GM19240 (cell line): ENCODE measurements around the gene KIF17.

Experiments used
- DNase-seq: peaks from one replicate; pipeline ENCODE4 v3.0.0; 2011; ENCODE audit warnings: low spot score; ENCODE audit not compliant: insufficient read length

KIF17 gene

DNA sequence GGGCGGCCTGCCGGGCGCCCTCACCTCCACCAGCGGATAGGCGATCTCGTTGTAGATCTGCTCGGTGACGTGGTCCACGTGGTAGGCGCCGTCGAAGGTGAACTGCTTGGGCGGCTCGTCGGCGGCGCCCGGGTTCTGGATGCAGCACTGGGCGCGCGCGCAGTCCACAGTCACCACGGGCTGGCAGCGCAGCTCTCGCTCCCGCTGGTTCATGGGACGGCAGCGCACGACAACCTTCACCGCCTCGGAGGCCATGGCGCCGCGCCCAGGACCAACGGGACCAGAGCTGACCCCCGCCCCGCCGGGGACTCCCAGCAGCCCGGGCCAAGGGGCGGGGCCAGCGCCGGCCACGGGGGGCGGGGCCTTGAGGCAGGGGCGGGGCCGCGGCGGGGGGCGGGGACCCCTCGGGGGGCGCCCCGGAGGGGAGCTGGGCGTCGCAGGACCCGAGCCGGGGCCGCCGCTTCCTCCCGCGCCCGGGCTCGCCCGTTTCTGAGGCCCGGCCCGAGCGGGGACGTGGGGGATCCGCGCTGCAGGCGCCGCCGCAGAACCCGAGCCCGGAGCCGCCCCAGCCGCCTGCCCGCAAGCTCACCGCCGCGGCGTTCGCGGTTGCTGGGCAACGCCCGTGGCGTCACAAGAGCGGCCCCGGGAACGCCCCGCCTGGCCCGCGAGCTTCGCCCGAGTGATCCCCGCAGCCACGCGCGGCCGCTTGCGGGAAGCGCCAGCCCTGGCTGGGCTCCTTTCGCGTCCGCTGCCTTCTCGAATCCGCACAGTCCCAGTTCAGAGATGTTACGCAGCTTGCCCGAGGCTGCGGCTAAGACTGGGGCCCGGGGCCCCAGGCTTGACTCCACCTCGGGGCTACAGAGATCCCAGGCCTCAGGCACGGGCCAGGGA lies at the start of gene KIF17:
Gene KIF17 (minus strand): TSS at position 556 of the 891 bp plus-strand sequence. CDS start 301 bp downstream, at position 255.
- DNase-seq, result peak; percentile 57

DNA sequence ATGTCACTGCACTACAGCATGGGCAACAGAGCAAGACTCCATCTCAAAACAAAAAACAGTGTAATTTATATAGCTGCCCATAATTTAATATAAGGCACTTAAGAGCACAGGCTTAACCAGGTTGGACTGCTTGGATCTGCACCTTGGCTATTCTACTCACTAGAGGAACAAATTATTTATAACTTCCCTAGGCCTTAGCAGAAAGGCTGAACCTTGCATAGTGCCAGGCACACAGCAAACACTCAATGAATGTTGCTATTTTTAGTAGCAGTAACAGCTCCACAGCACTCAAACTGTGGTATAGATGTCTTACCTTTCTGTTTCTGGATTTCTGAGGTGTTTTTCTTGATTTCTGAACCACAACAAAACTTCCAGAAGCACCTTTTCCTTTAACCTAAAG lies 49.5 kb upstream of the KIF17 start:
- no peak for DNase-seq

DNA sequence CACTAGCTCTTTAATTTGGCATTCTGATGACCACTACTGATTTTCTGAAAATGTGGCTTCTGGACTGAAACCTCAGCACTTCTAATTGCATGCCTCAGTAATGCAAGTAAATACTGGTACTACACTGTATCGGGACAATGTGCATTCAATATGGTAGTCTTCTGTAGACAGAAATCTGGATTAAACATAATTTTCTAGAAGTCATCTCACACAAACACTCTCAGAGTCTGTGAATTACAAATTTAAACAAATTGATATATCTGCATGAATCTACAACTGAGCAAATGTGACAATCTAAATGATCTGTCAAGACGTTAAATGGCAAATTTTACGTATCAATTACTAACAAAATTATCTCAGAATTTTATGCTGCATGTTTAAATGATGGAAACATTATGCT lies 45.6 kb upstream of the KIF17 start:
- no peak for DNase-seq

DNA sequence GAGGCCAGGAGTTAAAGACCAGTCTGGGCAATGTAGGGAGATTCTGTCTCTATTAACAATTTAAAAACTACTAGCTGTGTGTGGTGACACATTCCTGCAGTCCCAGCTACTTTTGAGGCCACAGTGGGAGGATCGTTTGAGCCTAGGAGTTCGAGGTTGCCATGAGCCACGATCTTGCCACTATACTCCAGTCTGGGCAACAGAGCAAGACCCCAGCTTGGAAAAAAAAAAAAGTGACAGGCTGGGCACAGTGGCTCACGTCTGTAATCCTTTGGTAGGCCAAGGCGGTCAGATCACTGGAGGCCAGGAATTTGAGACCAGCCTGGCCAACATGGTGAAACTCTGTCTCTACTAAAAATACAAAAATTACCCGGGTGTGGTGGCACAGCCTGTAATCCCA lies 42.5 kb upstream of the KIF17 start:
- no peak for DNase-seq

DNA sequence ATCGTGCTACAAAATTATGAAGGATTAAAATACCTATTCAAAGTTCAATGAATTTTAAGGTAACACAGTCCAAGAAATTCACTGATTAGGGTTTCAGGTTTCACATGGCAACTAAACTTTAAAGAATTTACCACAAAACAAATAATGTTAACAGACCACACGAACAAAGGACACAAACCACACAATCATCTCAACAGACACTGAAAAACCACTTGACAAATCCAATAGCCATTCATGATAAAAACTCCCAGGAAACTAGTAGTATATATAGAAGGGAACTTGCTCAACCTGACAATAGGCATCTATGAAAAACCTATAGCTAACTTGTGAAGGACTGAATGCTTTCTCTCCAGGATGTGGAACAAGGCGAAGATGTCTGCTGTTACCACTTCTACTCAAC lies 35.8 kb upstream of the KIF17 start:
- DNase-seq, result no peak

DNA sequence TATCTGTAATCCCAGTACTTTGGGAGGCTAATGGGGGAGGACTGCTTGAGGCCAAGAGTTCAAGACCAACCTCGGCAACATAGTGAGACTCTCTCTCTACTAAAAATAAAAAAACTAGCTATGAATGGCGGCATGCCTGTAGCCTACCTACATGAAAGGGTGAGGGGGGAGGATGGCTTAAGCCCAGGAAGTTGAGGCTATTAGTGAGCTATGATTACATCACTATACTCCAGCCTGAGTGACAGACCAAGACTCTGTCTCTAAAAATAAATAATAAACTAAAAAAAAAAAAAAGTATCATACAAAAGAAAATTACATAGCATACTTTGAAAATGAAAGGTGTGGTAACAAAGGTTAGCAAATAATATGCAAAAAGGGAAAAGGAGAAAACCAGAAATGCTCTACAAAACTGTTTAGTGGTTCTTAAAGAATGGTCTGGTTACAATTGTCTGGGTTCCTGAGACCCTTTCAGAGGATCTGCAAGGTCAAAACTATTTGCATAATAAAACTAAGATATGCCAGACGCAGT lies 33.7 kb upstream of the KIF17 start:
- DNase-seq, result no peak

DNA sequence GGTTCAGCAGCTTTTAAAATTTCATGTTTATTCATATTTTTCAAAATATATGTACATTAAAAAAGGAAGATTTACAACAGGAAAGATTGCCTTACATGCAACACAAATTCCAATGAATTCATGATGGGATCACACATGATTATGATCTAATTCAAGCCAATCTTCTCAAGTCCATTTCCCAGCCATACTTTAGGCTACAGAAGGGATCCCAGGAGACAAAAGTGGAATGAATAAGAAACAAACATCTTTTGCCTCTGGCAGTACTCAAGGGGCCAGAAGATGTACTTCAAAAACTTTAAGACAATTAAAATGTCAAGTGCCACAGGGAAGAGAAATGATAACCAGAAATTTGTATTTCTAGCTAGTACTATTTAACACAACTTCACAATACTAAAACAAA lies 24.9 kb upstream of the KIF17 start:
- DNase-seq, result no peak

DNA sequence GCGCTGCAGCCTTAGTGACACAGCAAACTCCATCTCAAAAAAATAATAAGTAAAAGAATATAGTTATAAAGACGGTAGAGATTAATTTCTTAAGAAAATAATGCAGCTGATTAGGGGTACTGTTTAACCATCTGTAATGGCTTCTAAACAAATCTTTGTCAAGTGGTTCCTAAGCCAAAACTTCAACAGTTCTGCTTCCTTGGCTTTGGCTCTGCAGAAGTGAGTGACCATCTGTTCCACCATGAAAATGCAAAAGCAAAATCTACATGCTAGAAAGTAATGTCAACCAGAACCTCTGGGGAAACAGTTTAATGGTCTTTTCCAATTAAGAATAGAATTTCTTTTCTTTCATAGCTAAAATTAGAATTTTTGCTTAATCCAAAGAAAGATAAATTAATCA lies 23.0 kb upstream of the KIF17 start:
- DNase-seq, result no peak

DNA sequence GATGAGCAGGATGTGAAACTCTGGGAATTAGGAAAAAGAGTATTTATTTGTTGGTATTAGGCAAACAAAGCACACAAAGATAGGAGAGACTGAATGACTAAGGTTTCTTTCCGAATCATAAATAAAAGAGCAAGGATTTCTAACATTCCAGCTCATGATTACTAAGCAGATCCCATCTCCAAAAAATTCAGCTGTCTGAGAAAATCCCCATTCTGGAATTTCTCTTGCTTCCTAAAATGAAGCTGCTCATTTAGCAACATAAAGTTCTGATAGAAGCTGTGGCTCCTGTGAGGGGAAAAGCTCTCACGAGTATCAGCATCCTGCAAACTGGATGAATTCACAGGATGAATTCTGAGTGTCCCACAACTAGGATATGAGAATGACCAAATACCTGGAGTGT lies 21.4 kb upstream of the KIF17 start:
- DNase-seq, result no peak

DNA sequence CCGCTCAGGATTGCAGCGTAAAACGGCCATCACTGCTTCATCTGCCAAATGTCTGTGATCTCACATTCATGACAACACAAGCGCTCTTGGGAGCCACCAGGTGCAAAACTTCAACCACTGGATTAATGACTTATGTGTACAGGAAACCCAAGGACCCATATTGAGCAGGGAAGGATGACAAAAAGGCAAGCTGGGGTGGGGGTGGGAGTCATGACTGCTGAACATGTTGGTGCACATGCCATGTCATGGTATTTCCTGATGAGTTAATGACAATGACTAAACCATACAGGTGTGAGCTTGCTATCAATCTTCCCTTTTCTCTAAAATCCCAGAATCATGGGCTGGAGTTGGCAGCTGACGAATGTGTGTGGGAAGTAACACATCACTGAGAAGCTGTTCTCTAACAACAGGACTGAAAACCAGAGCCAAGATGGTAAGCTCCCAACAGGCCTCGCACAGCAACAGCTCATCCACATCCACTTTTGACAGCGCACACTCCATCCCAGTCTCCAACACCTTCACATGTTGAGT lies 17.8 kb upstream of the KIF17 start:
- no peak for DNase-seq

DNA sequence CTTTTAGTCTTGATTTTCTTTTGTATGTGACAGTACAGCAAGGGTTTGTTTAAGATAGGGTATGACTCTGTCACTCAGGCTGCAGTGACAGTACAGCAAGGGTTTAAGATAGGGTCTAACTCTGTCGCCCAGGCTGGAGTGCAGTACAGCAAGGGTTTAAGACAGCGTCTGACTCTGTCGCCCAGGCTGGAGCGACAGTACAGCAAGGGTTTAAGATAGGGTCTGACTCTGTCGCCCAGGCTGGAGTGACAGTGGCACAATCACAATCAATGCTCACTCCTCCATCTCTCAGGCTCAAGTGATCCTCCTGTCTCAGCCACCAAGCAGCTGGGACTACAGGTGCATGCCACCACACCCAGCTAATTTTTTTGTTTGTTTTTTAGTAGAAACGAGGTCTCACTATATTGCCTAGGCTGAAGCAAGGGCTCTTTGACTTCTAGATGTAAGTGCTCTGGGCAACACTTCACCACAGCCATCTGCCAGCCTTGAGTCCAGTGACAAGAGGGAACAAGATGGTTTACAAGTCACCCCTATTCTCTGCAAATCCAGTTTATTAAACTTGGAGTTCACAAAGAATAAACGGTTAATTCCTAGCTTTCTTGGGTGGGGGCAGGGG lies 15.7 kb upstream of the KIF17 start:
- DNase-seq, result no peak

DNA sequence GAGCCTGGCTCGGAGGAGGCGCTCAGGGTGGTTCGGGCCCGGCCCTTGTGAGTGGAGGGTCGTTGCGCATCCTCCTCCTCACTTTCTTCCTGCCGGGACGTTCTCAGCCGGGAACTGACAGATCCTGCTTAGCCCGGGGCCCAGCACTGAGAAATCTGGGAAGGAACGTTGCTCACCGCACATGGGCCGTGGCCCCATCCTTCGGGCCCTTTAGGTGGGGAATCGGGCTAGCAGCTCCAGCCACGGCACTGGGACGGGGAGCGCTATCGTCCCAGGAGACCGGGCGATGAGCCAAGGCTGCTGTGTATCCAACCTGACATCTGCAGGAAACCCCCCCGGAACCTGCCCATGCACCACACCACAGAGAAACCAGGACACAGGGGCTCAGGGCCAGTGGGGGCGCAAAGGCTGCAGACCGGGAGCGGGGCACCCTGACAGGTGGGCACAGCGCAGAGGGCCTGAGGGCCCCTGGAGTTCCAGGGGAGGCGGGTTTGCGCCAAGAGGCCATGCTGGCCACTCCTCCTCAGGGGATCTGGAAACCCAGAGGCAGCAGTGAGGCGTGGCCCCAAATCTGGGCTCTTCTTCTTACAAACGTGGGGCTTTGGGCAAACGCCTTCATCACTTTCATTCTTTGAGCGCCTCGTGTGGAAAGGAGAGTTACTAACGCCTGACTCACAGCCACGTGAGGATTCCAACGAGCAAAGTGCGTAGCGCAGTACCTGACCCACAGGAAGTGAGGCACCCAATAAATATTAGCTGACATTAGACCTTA lies 15.0 kb upstream of the KIF17 start, which contains the start of gene SH2D5:
Gene SH2D5 (minus strand): TSS at position 116 of the 772 bp plus-strand sequence. CDS start 4,659 bp downstream, outside the sequence.
- DNase-seq, result peak; percentile 72

DNA sequence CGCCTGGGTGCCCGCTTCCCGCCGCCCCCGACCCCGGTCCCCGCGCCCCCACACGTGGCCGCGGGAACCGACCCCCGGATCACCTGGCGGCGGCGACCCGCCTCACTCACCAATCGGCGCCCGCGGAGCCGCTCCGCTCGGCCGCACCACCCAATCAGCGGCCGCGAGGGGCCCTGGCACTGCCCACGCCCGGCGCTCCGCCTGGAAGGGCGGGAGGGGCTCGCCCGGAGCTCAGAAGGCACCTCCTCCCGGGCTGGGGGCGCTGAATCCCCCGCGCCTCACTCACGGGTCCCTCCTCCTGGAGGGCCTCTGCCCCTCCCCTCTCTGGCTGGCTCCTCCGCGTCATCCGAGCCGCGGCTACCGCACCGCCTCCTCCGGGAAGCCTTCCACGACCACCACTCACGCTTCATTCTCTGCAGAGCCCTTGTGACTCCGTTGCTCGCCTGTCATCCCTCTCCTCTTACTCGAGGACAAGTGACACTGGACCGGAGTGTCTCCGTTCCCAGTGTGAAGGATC lies 14.3 kb upstream of the KIF17 start:
- peak; percentile 55 for DNase-seq

DNA sequence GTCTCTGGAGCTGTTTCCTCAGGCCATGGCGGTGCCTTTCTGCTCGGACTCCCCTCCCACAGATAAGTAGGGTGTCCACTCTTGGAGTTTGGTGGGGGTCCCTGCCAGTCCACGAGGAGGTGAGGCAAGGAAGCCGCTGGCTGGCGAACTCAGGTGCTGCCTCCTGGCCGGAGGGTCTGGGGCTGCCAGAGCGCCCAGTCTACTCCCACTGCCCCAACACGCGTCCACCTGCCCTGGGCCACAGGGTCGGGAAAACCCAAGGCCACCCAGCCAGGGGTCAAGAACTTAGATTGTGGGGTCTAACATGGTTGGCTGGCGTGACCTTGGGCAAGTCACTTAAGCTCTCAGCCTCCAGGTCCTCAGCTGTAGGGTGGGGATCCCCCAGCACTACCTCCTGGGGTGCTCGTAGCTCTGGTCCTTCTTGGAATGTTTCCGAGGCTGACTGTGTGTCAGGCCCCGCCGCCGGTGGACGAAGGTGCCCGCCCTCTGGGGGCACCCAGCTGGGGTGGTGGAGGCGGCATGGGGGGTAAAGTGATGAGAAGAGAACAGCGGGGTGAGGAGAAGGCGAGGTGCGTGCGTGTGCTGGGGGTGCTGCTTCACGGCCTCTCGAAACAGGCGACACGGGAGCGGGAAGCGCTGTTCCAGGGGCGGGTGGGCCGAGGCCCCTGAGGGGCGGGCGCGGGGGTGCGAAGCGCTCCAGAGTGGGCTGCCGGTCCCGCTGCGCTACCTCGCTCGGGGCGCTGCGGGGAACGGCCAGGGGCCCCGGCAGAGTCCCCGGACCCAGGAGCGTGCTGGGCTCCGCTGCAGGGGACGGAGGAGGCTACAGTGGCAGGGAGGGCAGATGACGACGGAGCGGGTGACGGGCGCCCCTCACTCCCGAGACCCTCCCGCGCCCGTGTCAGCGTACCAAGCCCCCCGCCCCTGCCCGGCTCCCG lies 13.5 kb upstream of the KIF17 start:
- no peak for DNase-seq

DNA sequence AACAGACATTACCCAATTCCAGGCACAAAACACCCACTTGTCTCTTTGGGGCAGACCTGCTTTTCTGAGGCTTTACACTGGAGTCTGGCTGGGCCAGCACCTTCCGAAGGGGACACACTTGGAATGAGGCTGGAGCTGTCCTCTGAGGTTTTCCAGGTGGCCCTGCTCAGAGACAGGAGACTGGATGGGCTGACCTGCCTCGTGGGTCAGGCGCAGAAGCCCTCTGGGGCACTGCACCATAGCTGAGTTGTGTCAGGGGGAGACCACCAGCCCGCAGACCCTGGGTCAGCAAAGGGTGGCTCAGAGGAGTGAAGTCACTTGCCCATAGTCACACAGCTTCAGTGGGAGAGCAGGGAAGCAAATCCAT lies 12.9 kb upstream of the KIF17 start:
- no peak for DNase-seq

DNA sequence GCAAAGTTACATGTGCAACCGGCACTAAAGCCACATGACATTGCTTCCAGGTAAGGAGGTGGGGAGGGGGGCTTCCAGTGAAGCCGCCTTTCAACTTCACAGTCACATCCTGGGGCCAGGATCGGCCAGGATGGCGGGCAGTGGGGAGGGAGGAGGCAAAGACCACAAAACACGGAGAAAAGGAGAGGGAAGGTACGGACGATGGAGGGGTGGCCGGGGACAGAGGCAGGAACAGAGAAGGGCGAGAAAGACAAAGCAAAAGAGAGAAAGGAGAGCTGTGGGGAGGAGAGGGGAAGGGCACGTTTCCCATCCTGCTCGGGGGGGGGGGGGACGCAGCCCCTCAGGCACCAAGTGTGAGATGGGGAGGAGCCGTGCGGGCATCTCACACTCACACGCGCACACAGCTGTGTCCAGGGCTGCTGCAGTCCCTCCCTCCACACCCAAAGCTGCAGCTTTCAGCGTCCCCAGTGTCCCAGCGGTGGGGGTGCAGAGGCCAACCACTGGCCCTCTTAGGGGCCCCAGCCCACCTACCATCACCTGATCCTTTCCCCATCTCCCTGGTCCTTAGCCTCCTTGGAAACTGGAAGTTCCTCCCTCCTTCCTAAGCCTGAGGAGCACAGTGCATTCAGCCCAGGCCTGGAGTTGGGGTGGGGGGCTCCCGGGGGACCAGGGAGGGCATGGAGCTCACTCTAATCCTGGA lies 12.3 kb upstream of the KIF17 start:
- DNase-seq, result no peak

DNA sequence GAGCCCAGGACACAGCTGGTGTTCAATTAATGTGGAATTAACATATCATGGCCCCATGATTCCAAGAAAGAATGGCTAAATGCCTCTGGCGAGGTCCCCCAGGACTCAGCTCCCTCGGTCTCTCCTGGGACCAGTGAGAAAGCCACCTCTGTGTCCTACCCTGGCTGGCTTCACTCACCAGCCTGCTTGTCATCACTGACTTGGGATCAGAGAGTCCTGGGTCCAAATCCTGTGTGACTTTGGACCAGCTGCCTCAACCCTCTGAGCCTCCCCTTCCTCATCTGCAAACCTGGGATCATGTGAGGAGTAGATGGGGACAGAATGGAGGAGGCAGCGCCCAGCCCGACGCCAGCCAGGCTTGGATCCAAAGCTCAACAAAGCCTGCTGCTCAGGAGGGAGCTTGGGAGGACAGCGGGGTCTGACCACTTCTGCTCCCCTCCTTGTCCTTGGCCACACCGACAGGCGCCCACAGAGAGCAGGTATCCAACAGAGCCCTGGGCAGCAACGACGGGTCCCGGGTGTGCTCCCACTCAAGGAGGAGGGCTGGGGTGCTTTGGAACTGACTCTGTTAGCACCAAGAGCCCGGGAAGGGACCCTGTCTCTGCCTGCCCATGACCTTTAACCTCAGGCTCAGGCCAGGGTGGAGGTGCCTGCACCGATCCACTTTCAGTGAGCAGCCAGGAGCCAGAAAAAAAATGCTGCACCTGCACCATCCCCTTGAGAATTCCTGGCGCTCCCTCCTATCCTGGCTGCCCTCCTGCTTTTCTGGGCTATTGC lies 11.5 kb upstream of the KIF17 start:
- DNase-seq, result no peak

DNA sequence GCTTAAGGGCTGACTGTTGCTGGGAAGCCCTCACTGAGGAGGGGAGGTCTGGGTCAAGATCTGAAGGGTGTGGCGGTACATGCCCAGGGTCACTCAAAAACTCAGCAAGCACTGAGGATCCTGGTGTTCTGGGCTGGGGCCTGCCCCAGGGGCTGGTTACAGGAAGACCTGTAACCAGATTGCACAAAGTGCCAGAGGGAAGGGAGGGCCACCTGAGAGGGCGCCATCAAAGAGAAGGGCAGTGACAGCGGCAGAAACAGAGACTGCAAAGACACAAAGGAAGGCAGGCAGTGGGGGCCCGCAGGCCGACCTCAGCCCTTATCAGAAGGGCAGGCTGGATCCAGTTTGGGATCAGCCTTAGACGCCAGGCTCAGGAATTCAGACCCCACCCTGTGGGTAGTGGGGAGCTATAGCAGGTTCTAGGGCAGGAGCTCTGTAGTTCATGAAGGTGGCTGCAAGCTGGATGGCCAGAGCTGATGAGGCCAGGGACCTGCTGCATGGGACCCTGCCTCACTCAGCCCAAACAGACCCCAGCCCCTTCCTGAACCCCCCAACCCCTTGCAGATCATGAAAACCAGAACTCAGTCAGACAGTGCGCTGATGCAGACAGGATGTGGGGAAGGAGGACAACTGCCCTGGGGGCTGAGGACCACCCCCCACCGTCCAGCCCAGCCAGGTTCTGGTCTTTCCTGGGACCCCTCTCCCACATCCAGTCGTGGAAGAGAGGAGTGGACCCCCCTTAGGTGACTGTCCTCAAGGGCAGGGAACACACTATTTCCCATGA lies 10.8 kb upstream of the KIF17 start:
- no peak for DNase-seq
